T-helper 2 cell (primary cell): ENCODE measurements around the gene TMEM167A.
"Not testable (repeated sequence)": the region's sequence is repeated elsewhere in the genome, so short reads cannot be mapped to it uniquely, and the experiment has no call there.

Source experiments
- DNase-seq, 5 experiments: peaks; one replicate each; pipeline versions ENCODE4 v3.0.0 to v3.0.0-alpha.2; 2012 to 2022

Gene TMEM167A

GRCh38 chr5:83085106-83085505, 7.9 kb upstream of the TMEM167A start:
- DNase-seq = no peak

GRCh38 chr5:83084336-83084735, 7.1 kb upstream of the TMEM167A start:
- no peak for DNase-seq

GRCh38 chr5:83082750-83083149, 5.6 kb upstream of the TMEM167A start:
- DNase-seq = no peak

GRCh38 chr5:83077662-83078261, 568 bp upstream of the TMEM167A start:
- DNase-seq = peak in 1 of 5 experiments; percentile 75

- DNase-seq = no peak
Observed at GRCh38 chr5:83072966-83073365, 4.2 kb downstream of the TMEM167A start.

GRCh38 chr5:83071286-83072051, 5.7 kb downstream of the TMEM167A start:
- DNase-seq = no peak

- DNase-seq = no peak
Observed at GRCh38 chr5:83069096-83069799, 7.9 kb downstream of the TMEM167A start.

GRCh38 chr5:83067377-83067776, 9.8 kb downstream of the TMEM167A start:
- DNase-seq = not testable (repeated sequence)

GRCh38 chr5:83066548-83067110, 10.6 kb downstream of the TMEM167A start:
- DNase-seq = no peak

GRCh38 chr5:83059341-83059740, 17.9 kb downstream of the TMEM167A start:
- no peak for DNase-seq

- DNase-seq = no peak
Observed at GRCh38 chr5:83058726-83059125, 18.5 kb downstream of the TMEM167A start.

- no peak for DNase-seq
Observed at GRCh38 chr5:83055166-83055565, 22.0 kb downstream of the TMEM167A start.

- no peak for DNase-seq
Observed at GRCh38 chr5:83050723-83051340, 26.4 kb downstream of the TMEM167A start.

- DNase-seq = no peak
Observed at GRCh38 chr5:83049370-83049885, 27.8 kb downstream of the TMEM167A start.

- DNase-seq = no peak
Observed at GRCh38 chr5:83048811-83049210, 28.4 kb downstream of the TMEM167A start.

- DNase-seq = no peak
Observed at GRCh38 chr5:83048277-83048676, 28.9 kb downstream of the TMEM167A start.

GRCh38 chr5:83044926-83045325, 32.3 kb downstream of the TMEM167A start:
- no peak for DNase-seq

GRCh38 chr5:83042507-83042906, 34.7 kb downstream of the TMEM167A start:
- no peak for DNase-seq

- DNase-seq = no peak
Observed at GRCh38 chr5:83038924-83039323, 38.3 kb downstream of the TMEM167A start.

- DNase-seq = no peak
Observed at GRCh38 chr5:83036991-83037575, 40.1 kb downstream of the TMEM167A start.

- no peak for DNase-seq
Observed at GRCh38 chr5:83035373-83036100, 41.7 kb downstream of the TMEM167A start.
